Measurements from ENCODE around the gene ASIC3. TPM values are rescaled to one million over a fixed set of nuclear protein-coding genes. Genes with fewer than 3 reads are reported as not detected.

The ASIC3 gene
- total and polyA plus RNA-seq, 2 of the 8 experiments (the other 6 are each of a cell fraction or from before 2014, with no cell fraction given) = 1.6 to 1.9 TPM

DNA sequence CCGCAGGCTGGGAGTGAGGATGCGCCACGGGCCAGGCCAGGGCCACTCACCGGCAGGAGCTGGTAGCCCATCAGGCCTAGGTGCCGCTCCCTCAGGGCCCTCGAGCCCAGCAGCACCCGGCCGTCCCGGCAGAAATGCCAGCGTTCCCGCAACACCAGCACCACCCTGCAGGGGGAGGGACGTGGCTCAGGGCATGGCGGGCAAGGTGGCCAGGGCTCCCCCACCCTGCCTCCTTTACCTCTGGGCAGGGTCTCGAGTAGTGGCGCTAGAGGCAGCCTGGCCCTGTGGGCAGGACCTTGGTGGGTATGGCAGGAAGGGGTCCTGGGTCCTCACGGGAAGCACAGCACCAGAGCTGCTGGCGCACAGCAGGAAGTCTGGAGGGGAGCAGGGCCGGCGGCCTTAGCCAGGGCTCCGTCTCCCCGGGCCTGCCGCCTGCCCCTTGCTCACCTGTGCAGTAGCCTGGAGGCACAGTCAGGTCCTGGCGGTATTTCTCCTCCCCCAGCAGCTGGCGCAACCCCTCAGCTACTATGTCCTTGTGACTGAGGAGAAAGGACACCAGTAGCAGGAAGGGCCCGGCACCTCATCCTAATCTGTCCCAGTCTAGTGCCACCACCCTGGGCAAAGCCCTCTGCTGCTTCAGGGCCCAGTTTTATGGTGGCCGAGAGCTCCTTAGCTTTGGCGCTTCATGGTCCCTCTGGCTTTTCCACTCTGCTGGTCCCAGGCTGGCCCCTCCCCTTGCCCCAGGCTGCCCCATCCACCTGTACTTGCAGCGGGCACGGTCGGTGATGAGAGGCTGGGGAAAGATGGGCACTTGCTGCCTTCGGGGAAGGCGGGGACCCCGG, 28.8 kb downstream of the ASIC3 start:
- Histone ChIP-seq H3K36me3 (ENCODE audit: control insufficient read depth in 2 of 4, insufficient read depth in 4 of 4, low read length in 3 of 4) (peaks cover 10 to 33% (median 27%) of the 10 kb centered on the region in 4 experiments), H3K14ac (ENCODE audit: insufficient read length) (no peak overlapping the region), H4K20me1 (replicated peaks in 1 of 2; ENCODE audit: control insufficient read depth in 1 of 2, insufficient read depth in 2 of 2, low read length in 2 of 2) (peaks cover 20 to 26% of the 10 kb centered on the region in 2 experiments), H3K9me3 (ENCODE audit: insufficient read depth in 2 of 2, low read depth in 1 of 2, low read length in 1 of 2) (no peaks in the 10 kb centered on the region), H4K8ac (ENCODE audit: extremely low read depth, insufficient read depth, low read length) (no peak overlapping the region; the same call in none of the 2 replicates), H3K4me1 (replicated peaks in 1 of 4; ENCODE audit: control insufficient read depth in 3 of 4, insufficient read depth in 4 of 4, low read length in 3 of 4) (peaks cover 0 to 28% (median 19%) of the 10 kb centered on the region in 4 experiments; a peak in 6 of 7 replicates), H3K23me2 (ENCODE audit: low read depth, low read length) (peaks cover 13% of the 10 kb centered on the region), H4K91ac (replicated peaks; ENCODE audit: insufficient read length, low read length) (no peak overlapping the region), H2BK12ac (ENCODE audit: low read depth, low read length) (no peak overlapping the region), H3K4ac (replicated peaks; ENCODE audit: insufficient read length, low read depth, low read length) (no peak overlapping the region), H2AK5ac (ENCODE audit: low read depth, low read length) (no peak overlapping the region), H3K27ac (ENCODE audit: low read depth, low read length) (no peak overlapping the region), H3K4me2 (ENCODE audit: insufficient read depth in 1 of 2, low read depth in 2 of 2, low read length in 2 of 2) (no peak overlapping the region), H3K79me1 (ENCODE audit: low read depth, low read length) (peaks cover 7% of the 10 kb centered on the region), H3K4me3 (ENCODE audit: extremely low read depth in 1 of 4, insufficient read depth in 2 of 4, low read depth in 3 of 4, low read length in 4 of 4) (no peak overlapping the region), H3K79me2 (ENCODE audit: control insufficient read depth in 1 of 2, insufficient read depth in 2 of 2, low read length in 2 of 2) (peaks cover 0 to 8% of the 10 kb centered on the region in 2 experiments; a peak in 1 of 4 replicates), H2BK20ac (ENCODE audit: low read length) (no peak overlapping the region), H3K23ac (ENCODE audit: insufficient read length) (no peak overlapping the region), H2BK120ac (replicated peaks; ENCODE audit: low read depth, low read length) (no peak overlapping the region), H3K27me3 (replicated peaks in 1 of 4; ENCODE audit: control insufficient read depth in 3 of 4, extremely low read depth in 1 of 4, insufficient read depth in 3 of 4, low read length in 3 of 4) (no peaks in the 10 kb centered on the region), H2AFZ (ENCODE audit: low read length) (no peak overlapping the region), H3K9ac (replicated peaks in 1 of 4; ENCODE audit: extremely low read depth in 1 of 4, low read depth in 3 of 4, low read length in 3 of 4) (no peak overlapping the region), H3K56ac (replicated peaks; ENCODE audit: insufficient read length, low read depth, low read length) (no peak overlapping the region), H3K18ac (ENCODE audit: extremely low read depth, low read length) (no peak overlapping the region), H2BK15ac (ENCODE audit: low read length) (no peak overlapping the region), H2BK5ac (ENCODE audit: low read depth, low read length) (no peak overlapping the region), H4K5ac (ENCODE audit: insufficient read length, low read depth, low read length) (no peak overlapping the region)
- 77% methylated on average over 30 of the region's 33 CpGs; no CpG with 5 or more reads in 1 of the 2 experiments for WGBS, 2 experiments (ENCODE audit: extremely low coverage in 1 of 2, insufficient coverage in 1 of 2, insufficient read length in 1 of 2, insufficient replicate concordance in 2 of 2, low coverage in 1 of 2, low lambda C conversion rate in 2 of 2, missing lambda C conversion rate in 1 of 2)
- ChIA-PET CTCF (ENCODE audit: partially characterized antibody) (interaction anchor here (0.6 to 6.0 kb wide), 22 partner anchors 8 to 179 kb away, joined by 3 to 81 read pairs (median 4); partner anchors contain the start of gene ASIC3), POLR2A (ENCODE audit: partially characterized antibody) (interaction anchor here (0.7 to 4.9 kb wide), 10 partner anchors 8 to 64 kb away, joined by 3 to 77 read pairs (median 4); partner anchors contain the start of gene SLC4A2)
- peak in 1 of 2 experiments; percentile 91 for DNase-seq (ENCODE audit: low read depth in 1 of 2, low spot score in 2 of 2)
- FAIRE-seq = no peak
- TF ChIP-seq, protein P1, sequence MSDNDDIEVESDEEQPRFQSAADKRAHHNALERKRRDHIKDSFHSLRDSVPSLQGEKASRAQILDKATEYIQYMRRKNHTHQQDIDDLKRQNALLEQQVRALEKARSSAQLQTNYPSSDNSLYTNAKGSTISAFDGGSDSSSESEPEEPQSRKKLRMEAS (IDR thresholded peaks at IDR 0.05) = 0 out of 2 replicates have a peak, but pooled peaks have one; percentile 27
- TF ChIP-seq SIN3A (conservative IDR thresholded peaks at IDR 0.05 in 1 of 2, IDR thresholded peaks at IDR 0.05 in 1 of 2; ENCODE audit: low read depth in 1 of 2, low read length in 2 of 2) = peak in 1 of 2 experiments; percentile 57; a peak in 1 of 4 replicates
- peak; percentile 16; the same call in 1 of the 2 replicates for TF ChIP-seq TBP (IDR thresholded peaks at IDR 0.05; ENCODE audit: low read depth, low read length)
- TF ChIP-seq, protein P2, sequence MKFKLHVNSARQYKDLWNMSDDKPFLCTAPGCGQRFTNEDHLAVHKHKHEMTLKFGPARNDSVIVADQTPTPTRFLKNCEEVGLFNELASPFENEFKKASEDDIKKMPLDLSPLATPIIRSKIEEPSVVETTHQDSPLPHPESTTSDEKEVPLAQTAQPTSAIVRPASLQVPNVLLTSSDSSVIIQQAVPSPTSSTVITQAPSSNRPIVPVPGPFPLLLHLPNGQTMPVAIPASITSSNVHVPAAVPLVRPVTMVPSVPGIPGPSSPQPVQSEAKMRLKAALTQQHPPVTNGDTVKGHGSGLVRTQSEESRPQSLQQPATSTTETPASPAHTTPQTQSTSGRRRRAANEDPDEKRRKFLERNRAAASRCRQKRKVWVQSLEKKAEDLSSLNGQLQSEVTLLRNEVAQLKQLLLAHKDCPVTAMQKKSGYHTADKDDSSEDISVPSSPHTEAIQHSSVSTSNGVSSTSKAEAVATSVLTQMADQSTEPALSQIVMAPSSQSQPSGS (IDR thresholded peaks at IDR 0.05; ENCODE audit: low read length) = no peak
- peak; percentile 55; the same call in 1 of the 2 replicates for TF ChIP-seq POLR2AphosphoS5 (IDR thresholded peaks at IDR 0.05; ENCODE audit: low read depth, low read length)
- peak; percentile 31 to 49; a peak in 3 of 4 replicates for TF ChIP-seq RAD21 (IDR thresholded peaks at IDR 0.05 in 1 of 2, conservative IDR thresholded peaks at IDR 0.05 in 1 of 2; ENCODE audit: low read depth in 2 of 2, low read length in 2 of 2)
- no peak for TF ChIP-seq KDM4A (IDR thresholded peaks at IDR 0.05; ENCODE audit: low read depth, low read length, severe bottlenecking)
